Tibial artery (tissue), 4 donors: ENCODE data around the gene PRKAG2.

ENCODE experiments used
- DNase-seq, 2 donors: peaks; one replicate each; pipeline ENCODE4 v3.0.0-alpha.2; 2019
- H3K27ac ChIP-seq, 2 donors: fragments of 200-600 bp; sonication (generic) in 1 of 2; 1 replicate in 1 of 2; 2 replicates in 1 of 2; pipeline ENCODE4 v1.5.1; 2018 to 2019; ENCODE audit warnings: mild to moderate bottlenecking in 1 of 2
- H3K27me3 ChIP-seq, 2 donors: fragments of 200-600 bp; sonication (generic) in 1 of 2; one replicate each; pipeline versions ENCODE4 v1.5.1 to v1.6.0; 2016 to 2019
- H3K36me3 ChIP-seq, 3 donors: fragments of 200-600 bp; sonication (generic) in 2 of 3; one replicate each; pipeline ENCODE4 v1.5.1; 2016 to 2019; ENCODE audit warnings: mild to moderate bottlenecking in 2 of 3
- H3K4me1 ChIP-seq, 4 donors: fragments of 200-600 bp; sonication (generic) in 2 of 4; 1 replicate in 3 of 4; 2 replicates in 1 of 4; pipeline ENCODE4 v1.5.1; 2016 to 2019
- H3K4me3 ChIP-seq, 2 donors: fragments of 200-600 bp; sonication (generic) in 1 of 2; 1 replicate in 1 of 2; 2 replicates in 1 of 2; pipeline ENCODE4 v1.5.1; 2018 to 2019; ENCODE audit warnings: mild to moderate bottlenecking in 2 of 2
- H3K9me3 ChIP-seq, 3 donors: fragments of 200-600 bp; sonication (generic) in 1 of 3; one replicate each; pipeline ENCODE4 v1.5.1; 2016 to 2019
- intact Hi-C: fragments of 100-400 bp; cut with DNase I; formaldehyde crosslinking; loops from one replicate; pipeline ENCODE4 v1.15.0; 2023; ENCODE audit warnings: low total_unique reads
- TF ChIP-seq, protein P1 (sequence below), 2 experiments: fragments of 200-600 bp in 1 of 2; fragments of 450-650 bp in 1 of 2; IDR thresholded peaks; one replicate each; pipeline ENCODE4 v1.5.1; 2017 to 2019; ENCODE audit warnings: antibody characterized with exemption in 2 of 2, mild to moderate bottlenecking in 1 of 2, moderate library complexity in 1 of 2

PRKAG2 gene

DNA sequence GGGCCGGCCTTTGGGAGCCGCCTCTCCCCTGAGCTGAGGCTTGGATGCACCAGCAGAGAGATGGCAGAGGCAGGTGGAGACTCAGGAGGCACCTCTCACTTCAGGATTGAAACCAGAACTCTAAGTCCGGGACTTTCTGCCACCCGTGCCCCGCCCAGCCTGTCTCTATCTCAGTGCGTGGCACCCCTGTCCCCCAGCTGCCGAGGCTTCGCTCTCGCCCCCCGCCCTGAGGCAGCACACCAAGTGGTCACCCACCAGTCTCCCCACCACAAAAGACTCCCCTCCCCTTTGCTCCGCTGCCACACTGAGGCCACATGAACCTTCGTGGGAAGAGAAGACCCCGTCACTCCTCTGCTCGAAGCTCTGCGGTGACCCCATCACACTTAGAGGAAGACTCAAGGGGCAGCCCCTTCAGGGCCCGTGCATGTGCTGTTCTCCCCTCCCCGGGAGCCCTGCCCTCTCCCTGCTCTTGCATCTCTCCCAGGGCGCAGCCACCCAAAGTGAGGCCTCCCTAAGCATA is 166.7 kb downstream of the PRKAG2 start:
- H3K36me3 ChIP-seq = no peaks in the 10 kb centered on the region
- H3K4me1 ChIP-seq = peaks cover 0 to 21% (median 17%) of the 10 kb centered on the region in 4 donors
- intact Hi-C loops = no loop called here
- no peaks in the 10 kb centered on the region for H3K27me3 ChIP-seq
- TF ChIP-seq, protein P1, sequence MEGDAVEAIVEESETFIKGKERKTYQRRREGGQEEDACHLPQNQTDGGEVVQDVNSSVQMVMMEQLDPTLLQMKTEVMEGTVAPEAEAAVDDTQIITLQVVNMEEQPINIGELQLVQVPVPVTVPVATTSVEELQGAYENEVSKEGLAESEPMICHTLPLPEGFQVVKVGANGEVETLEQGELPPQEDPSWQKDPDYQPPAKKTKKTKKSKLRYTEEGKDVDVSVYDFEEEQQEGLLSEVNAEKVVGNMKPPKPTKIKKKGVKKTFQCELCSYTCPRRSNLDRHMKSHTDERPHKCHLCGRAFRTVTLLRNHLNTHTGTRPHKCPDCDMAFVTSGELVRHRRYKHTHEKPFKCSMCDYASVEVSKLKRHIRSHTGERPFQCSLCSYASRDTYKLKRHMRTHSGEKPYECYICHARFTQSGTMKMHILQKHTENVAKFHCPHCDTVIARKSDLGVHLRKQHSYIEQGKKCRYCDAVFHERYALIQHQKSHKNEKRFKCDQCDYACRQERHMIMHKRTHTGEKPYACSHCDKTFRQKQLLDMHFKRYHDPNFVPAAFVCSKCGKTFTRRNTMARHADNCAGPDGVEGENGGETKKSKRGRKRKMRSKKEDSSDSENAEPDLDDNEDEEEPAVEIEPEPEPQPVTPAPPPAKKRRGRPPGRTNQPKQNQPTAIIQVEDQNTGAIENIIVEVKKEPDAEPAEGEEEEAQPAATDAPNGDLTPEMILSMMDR (IDR thresholded peaks at IDR 0.05) = no peak
- H3K9me3 ChIP-seq = no peaks in the 10 kb centered on the region
- no peak overlapping the region for H3K4me3 ChIP-seq
- no peak for DNase-seq
- no peak overlapping the region for H3K27ac ChIP-seq

DNA sequence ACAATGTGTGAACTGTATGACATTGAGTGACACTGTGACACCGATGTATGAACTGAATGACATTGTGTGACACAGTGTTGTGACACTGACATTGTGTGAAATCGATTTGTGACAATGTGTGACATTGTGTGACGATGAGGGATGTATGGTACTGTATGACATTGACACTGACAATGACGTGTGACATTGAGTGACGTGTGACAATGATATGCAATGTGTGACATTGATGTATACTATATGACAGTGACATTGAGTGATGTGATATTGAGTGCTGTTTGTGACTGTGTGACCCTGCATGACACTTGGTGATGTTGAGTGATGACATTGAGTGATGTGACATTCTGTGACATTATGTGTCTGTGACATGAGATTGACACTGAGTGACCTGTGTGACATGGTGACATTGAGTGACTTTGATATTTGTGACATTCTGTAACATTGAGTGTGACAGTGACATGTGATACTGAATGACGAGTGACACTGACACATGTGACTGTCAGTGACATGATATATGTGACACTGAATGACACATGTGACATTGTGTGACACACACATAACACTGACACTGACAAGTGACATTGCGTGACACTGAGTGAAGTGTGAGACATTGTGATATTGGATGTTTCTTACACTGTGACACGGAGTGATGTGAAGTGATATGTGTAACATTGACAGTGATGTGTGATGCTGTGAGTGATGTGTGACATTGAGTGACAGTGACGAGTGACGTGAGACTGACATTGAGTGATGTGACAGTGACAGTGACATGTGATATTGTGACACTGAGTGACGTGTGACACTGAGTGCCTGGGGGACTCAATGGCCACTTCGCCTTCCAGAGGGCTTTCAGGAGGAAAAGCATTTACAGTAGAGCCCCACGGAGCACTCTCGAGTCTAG is 167.5 kb downstream of the PRKAG2 start:
- Histone ChIP-seq H3K9me3 (no peaks in the 10 kb centered on the region), H3K4me1 (peaks cover 0 to 24% (median 17%) of the 10 kb centered on the region in 4 donors), H3K4me3 (no peak overlapping the region), H3K27me3 (no peaks in the 10 kb centered on the region), H3K36me3 (no peaks in the 10 kb centered on the region), H3K27ac (no peak overlapping the region)
- intact Hi-C loops = loop anchor here (5.0 kb wide), 1 partner anchor 82 kb away; no protein-coding TSS in a partner anchor
- no peak for DNase-seq
- TF ChIP-seq, protein P1 (IDR thresholded peaks at IDR 0.05) = no peak

DNA sequence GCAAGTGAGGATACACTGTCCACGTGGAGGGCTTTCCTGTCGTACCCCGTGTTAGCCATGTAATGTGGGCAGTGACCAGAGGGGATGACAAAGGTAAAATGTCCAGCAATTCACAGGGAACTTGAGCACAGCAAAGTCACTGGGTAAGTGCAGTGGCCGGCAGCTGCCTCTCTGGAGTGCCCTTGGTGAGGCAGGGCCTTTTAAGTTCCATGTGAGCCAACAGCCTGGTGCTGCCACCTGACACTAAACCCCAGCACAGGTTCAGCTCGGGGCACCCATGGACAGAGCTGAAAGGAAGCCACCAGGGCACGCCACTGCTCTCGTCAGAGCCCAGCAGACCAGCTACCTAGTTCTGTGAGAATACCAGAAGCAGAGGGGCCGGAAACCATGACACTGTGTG is 168.3 kb downstream of the PRKAG2 start:
- H3K27me3 ChIP-seq = no peaks in the 10 kb centered on the region
- intact Hi-C loops = loop anchor here (5.0 kb wide), 1 partner anchor 81 kb away; no protein-coding TSS in a partner anchor
- no peaks in the 10 kb centered on the region for H3K9me3 ChIP-seq
- no peaks in the 10 kb centered on the region for H3K36me3 ChIP-seq
- H3K4me1 ChIP-seq = peaks cover 0 to 24% (median 17%) of the 10 kb centered on the region in 4 donors
- H3K27ac ChIP-seq = no peak overlapping the region
- H3K4me3 ChIP-seq = no peak overlapping the region
- DNase-seq = no peak
- TF ChIP-seq, protein P1 (IDR thresholded peaks at IDR 0.05) = no peak

DNA sequence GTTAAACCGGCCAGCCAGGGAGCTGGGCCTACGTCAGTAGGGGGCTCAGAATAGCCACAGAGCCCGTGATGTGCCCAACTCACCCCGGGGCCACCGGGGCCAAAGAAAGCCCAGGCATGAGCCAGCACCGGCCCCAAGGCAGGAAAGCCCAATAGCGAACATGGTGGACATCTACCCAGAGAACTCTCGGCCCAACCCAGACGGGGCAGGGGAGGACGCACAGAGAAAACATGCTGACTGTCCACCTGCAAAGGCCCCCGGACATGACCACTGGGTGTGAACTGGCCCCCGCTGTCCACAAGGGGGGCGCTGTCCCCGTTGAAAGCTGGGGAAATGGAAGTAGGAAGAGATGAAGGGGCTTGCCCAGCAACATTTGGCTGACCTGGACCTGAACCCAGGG is 169.2 kb downstream of the PRKAG2 start:
- TF ChIP-seq, protein P1 (IDR thresholded peaks at IDR 0.05) = no peak
- no peaks in the 10 kb centered on the region for H3K27me3 ChIP-seq
- no peak overlapping the region for H3K27ac ChIP-seq
- H3K4me3 ChIP-seq = no peak overlapping the region
- intact Hi-C loops = loop anchor here (5.0 kb wide), 1 partner anchor 80 kb away; no protein-coding TSS in a partner anchor
- H3K4me1 ChIP-seq = peaks cover 0 to 21% (median 16%) of the 10 kb centered on the region in 4 donors
- no peak for DNase-seq
- no peaks in the 10 kb centered on the region for H3K36me3 ChIP-seq
- no peaks in the 10 kb centered on the region for H3K9me3 ChIP-seq

DNA sequence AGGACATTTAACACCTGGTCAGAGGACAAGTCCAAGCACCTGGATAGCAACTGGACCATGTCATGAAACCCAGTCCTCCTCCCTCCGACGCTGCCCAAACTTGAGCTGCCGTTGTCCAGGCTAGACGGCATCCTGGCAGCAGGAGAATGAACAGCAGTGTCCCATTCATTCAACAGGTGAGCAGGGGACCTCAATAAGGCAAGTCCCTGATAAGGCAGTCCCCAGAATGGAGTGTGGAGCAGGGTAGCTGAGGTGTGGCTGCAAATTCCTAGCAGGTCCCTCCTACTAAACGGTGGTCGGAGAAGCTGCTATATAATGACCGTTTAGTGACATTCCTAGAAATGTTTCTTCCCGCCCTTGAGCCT is 169.8 kb downstream of the PRKAG2 start:
- no peaks in the 10 kb centered on the region for H3K36me3 ChIP-seq
- TF ChIP-seq, protein P1 (IDR thresholded peaks at IDR 0.05) = no peak
- no peak overlapping the region for H3K27ac ChIP-seq
- no peak overlapping the region for H3K4me3 ChIP-seq
- H3K9me3 ChIP-seq = no peaks in the 10 kb centered on the region
- peaks cover 0 to 14% (median 9%) of the 10 kb centered on the region in 4 donors for H3K4me1 ChIP-seq
- intact Hi-C loops = loop anchor here (5.0 kb wide), 1 partner anchor 80 kb away; no protein-coding TSS in a partner anchor
- DNase-seq = no peak
- no peaks in the 10 kb centered on the region for H3K27me3 ChIP-seq
